ENCODE results near the gene PAK5. TPM values are rescaled to one million over a fixed set of nuclear protein-coding genes. Genes with fewer than 3 reads are reported as not detected.

Gene PAK5
- total and polyA plus RNA-seq, 2 donors (not counting 1 experiment from before 2014, with no cell fraction given), result not detected

GRCh38 chr20:9572670-9573069 is 266.2 kb downstream of the PAK5 start:
- H3K27ac Mint-ChIP-seq, result no peak overlapping the region
- Histone ChIP-seq H4K20me1 (ENCODE audit: control insufficient read depth, insufficient read depth, low read length, poor library complexity, severe bottlenecking) (no peaks in the 10 kb centered on the region), H3K27ac (ENCODE audit: low read length in 2 of 2) (no peak overlapping the region), H3K9ac (ENCODE audit: low read length) (no peak overlapping the region), H3K9me3 (ENCODE audit: control extremely low read depth in 1 of 3, control insufficient read depth in 2 of 3, insufficient read depth in 1 of 3, low read length in 2 of 3) (no peaks in the 10 kb centered on the region), H3K27me3 (replicated peaks in 1 of 4; ENCODE audit: control extremely low read depth in 1 of 4, control insufficient read depth in 3 of 4, insufficient read depth in 4 of 4, low read length in 3 of 4) (peaks cover 0 to 6% (median 1%) of the 10 kb centered on the region in 4 experiments), H3K36me3 (replicated peaks in 1 of 2; ENCODE audit: control extremely low read depth in 1 of 2, control insufficient read depth in 1 of 2, extremely low read depth in 1 of 2, insufficient read depth in 2 of 2, low read length in 1 of 2) (no peaks in the 10 kb centered on the region), H3K4me1 (ENCODE audit: control insufficient read depth in 2 of 2, insufficient read depth in 2 of 2, low read length in 2 of 2) (no peaks in the 10 kb centered on the region), H3K4me3 (ENCODE audit: control extremely low read depth in 1 of 5, extremely low read depth in 1 of 5, insufficient read depth in 1 of 5, low read depth in 2 of 5, low read length in 4 of 5) (no peak overlapping the region), H3K4me2 (replicated peaks; ENCODE audit: low read depth, low read length, poor library complexity, severe bottlenecking) (no peak overlapping the region), H2AFZ (ENCODE audit: insufficient read depth, low read depth, low read length, poor library complexity, severe bottlenecking) (no peak overlapping the region), H3K79me2 (ENCODE audit: control insufficient read depth, insufficient read depth, low read length) (no peaks in the 10 kb centered on the region)
- no peaks in the 10 kb centered on the region for H3K9me3 Mint-ChIP-seq (ENCODE audit: insufficient read depth)
- WGBS (ENCODE audit: insufficient coverage), result no CpG with 5 or more reads among the region's 2 CpGs
- ChIA-PET POLR2A (no interaction called here), CTCF (interaction anchor here (0.7 kb wide), 1 partner anchor 1390 kb away, joined by 3 read pairs; no protein-coding TSS in a partner anchor)
- H3K4me3 Mint-ChIP-seq, result no peak overlapping the region
- H3K27me3 Mint-ChIP-seq, result peaks cover 9% of the 10 kb centered on the region
- no peaks in the 10 kb centered on the region for H3K4me1 Mint-ChIP-seq
- ATAC-seq (ENCODE audit: low read depth) (no peak), DNase-seq (no peak)
- TF ChIP-seq EZH2 (IDR thresholded peaks at IDR 0.05; ENCODE audit: borderline replicate concordance, insufficient read depth, low read depth, low read length, poor library complexity, severe bottlenecking), result no peak
- TF ChIP-seq, protein P1, sequence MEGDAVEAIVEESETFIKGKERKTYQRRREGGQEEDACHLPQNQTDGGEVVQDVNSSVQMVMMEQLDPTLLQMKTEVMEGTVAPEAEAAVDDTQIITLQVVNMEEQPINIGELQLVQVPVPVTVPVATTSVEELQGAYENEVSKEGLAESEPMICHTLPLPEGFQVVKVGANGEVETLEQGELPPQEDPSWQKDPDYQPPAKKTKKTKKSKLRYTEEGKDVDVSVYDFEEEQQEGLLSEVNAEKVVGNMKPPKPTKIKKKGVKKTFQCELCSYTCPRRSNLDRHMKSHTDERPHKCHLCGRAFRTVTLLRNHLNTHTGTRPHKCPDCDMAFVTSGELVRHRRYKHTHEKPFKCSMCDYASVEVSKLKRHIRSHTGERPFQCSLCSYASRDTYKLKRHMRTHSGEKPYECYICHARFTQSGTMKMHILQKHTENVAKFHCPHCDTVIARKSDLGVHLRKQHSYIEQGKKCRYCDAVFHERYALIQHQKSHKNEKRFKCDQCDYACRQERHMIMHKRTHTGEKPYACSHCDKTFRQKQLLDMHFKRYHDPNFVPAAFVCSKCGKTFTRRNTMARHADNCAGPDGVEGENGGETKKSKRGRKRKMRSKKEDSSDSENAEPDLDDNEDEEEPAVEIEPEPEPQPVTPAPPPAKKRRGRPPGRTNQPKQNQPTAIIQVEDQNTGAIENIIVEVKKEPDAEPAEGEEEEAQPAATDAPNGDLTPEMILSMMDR (IDR thresholded peaks at IDR 0.05), result no peak
- intact Hi-C loops (cut with micrococcal nuclease), result no loop called here

DNA sequence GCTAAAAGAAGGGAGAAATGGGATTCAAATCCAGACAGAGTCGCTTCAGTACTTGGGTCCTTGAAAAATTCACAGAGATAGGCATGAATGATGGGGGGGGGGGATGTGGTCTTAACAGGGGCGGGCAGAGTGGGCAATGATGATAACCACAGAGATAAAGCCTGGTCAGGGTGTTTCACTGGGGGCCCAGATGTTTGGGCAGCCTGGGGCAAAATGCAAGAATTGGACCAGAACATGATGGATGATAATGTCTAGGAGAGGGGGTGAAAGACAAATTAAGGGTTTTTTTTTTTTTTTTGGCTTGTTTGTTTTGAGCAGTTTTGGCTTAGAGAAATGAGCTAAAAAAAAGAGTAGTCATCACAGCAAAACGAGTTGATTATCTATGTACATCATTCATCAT is 267.1 kb downstream of the PAK5 start:
- H3K4me3 Mint-ChIP-seq, result no peak overlapping the region
- H3K4me1 Mint-ChIP-seq, result no peaks in the 10 kb centered on the region

More for the DNA sequence above, 267.1 kb downstream of the PAK5 start:
- no peak overlapping the region for H3K27ac Mint-ChIP-seq
- Histone ChIP-seq H3K9me3 (ENCODE audit: control extremely low read depth in 1 of 3, control insufficient read depth in 2 of 3, insufficient read depth in 1 of 3, low read length in 2 of 3) (no peaks in the 10 kb centered on the region), H2AFZ (ENCODE audit: insufficient read depth, low read depth, low read length, poor library complexity, severe bottlenecking) (no peak overlapping the region), H3K27me3 (replicated peaks in 1 of 4; ENCODE audit: control extremely low read depth in 1 of 4, control insufficient read depth in 3 of 4, insufficient read depth in 4 of 4, low read length in 3 of 4) (peaks cover 0 to 10% (median 1%) of the 10 kb centered on the region in 4 experiments), H3K9ac (ENCODE audit: low read length) (no peak overlapping the region), H3K4me1 (ENCODE audit: control insufficient read depth in 2 of 2, insufficient read depth in 2 of 2, low read length in 2 of 2) (no peaks in the 10 kb centered on the region), H3K36me3 (replicated peaks in 1 of 2; ENCODE audit: control extremely low read depth in 1 of 2, control insufficient read depth in 1 of 2, extremely low read depth in 1 of 2, insufficient read depth in 2 of 2, low read length in 1 of 2) (no peaks in the 10 kb centered on the region), H3K4me2 (replicated peaks; ENCODE audit: low read depth, low read length, poor library complexity, severe bottlenecking) (no peak overlapping the region), H3K4me3 (ENCODE audit: control extremely low read depth in 1 of 5, extremely low read depth in 1 of 5, insufficient read depth in 1 of 5, low read depth in 2 of 5, low read length in 4 of 5) (no peak overlapping the region), H3K79me2 (ENCODE audit: control insufficient read depth, insufficient read depth, low read length) (no peaks in the 10 kb centered on the region), H4K20me1 (ENCODE audit: control insufficient read depth, insufficient read depth, low read length, poor library complexity, severe bottlenecking) (no peaks in the 10 kb centered on the region), H3K27ac (ENCODE audit: low read length in 2 of 2) (no peak overlapping the region)
- intact Hi-C loops (cut with micrococcal nuclease), result no loop called here
- peaks cover 12% of the 10 kb centered on the region for H3K27me3 Mint-ChIP-seq
- CTCF ChIA-PET, result no interaction called here
- no peaks in the 10 kb centered on the region for H3K9me3 Mint-ChIP-seq (ENCODE audit: insufficient read depth)
- no peak for DNase-seq
- no peak for TF ChIP-seq EZH2 (IDR thresholded peaks at IDR 0.05; ENCODE audit: borderline replicate concordance, insufficient read depth, low read depth, low read length, poor library complexity, severe bottlenecking)
- TF ChIP-seq, protein P1 (IDR thresholded peaks at IDR 0.05), result no peak
- ATAC-seq (ENCODE audit: low read depth), result no peak
- POLR2A ChIA-PET, result no interaction called here
- WGBS (ENCODE audit: insufficient coverage), result 90% methylated on average over 2 of the region's 3 CpGs

Data from B cell (primary cell).